ENCODE data around the gene ATF6. TPM values are rescaled to one million over a fixed set of nuclear protein-coding genes. Genes with fewer than 3 reads are reported as not detected.

The ATF6 gene
- total RNA-seq, 1 experiment from 2014 or later = 20.9 TPM

DNA sequence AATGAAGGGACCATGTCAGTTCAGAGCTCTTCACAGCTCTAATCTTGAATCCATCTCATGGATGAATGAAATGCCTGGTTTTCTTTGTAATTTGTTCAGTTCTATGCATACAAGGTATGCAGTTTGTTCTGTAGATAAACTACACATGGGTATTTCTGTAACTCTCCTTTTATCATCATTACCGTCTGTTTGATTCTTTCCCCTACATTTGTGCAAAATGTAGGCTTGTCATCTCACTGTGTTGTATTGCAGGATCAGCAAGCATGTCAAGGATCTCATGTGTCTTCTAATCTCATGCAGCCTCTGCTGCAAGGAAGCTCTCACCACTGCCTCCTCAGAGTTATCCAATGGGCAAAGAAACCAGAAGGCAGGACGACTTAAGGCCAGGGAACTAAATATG is 178.3 kb downstream of the ATF6 start:
- no peaks in the 10 kb centered on the region for H3K79me2 ChIP-seq (ENCODE audit: insufficient read depth, low read length)
- ChIA-PET RAD21 (ENCODE audit: low non-redundant PET in 1 of 2, low total read pairs in 2 of 2, uncharacterized antibody in 2 of 2, unreplicated experiment in 2 of 2) (no interaction called here), CTCF (no interaction called here), POLR2A (no interaction called here)
- no peak overlapping the region for H2AFZ ChIP-seq (ENCODE audit: low read depth, low read length, poor library complexity, severe bottlenecking)
- TF ChIP-seq FOSL1 (IDR thresholded peaks at IDR 0.05; ENCODE audit: low read depth) = no peak
- no peak for TF ChIP-seq CEBPB (IDR thresholded peaks at IDR 0.05; ENCODE audit: low read depth)
- TF ChIP-seq, protein P1, sequence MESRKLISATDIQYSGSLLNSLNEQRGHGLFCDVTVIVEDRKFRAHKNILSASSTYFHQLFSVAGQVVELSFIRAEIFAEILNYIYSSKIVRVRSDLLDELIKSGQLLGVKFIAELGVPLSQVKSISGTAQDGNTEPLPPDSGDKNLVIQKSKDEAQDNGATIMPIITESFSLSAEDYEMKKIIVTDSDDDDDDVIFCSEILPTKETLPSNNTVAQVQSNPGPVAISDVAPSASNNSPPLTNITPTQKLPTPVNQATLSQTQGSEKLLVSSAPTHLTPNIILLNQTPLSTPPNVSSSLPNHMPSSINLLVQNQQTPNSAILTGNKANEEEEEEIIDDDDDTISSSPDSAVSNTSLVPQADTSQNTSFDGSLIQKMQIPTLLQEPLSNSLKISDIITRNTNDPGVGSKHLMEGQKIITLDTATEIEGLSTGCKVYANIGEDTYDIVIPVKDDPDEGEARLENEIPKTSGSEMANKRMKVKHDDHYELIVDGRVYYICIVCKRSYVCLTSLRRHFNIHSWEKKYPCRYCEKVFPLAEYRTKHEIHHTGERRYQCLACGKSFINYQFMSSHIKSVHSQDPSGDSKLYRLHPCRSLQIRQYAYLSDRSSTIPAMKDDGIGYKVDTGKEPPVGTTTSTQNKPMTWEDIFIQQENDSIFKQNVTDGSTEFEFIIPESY (IDR thresholded peaks at IDR 0.05; ENCODE audit: extremely low read depth, insufficient replicate concordance, low read length) = no peak
- TF ChIP-seq ELF1 (IDR thresholded peaks at IDR 0.05; ENCODE audit: borderline replicate concordance, low read depth) = no peak
- no peak overlapping the region for H3K4me3 ChIP-seq (replicated peaks in 1 of 2; ENCODE audit: low read depth in 1 of 2, low read length in 2 of 2)
- no peaks in the 10 kb centered on the region for H3K9me2 ChIP-seq (ENCODE audit: insufficient read depth)
- H3K27me3 ChIP-seq (ENCODE audit: insufficient read depth, low read length) = no peaks in the 10 kb centered on the region
- no TSS peak for BruUV-seq (replicated peaks)
- H3K9ac ChIP-seq (ENCODE audit: low read length) = no peak overlapping the region
- intact Hi-C loops (cut with micrococcal nuclease) = no loop called here
- no peaks in the 10 kb centered on the region for H3K36me3 ChIP-seq (ENCODE audit: control insufficient read depth in 1 of 2, insufficient read depth in 2 of 2, low read length in 2 of 2)
- no peak overlapping the region for H3K27ac ChIP-seq (ENCODE audit: low read depth, low read length)
- no peaks in the 10 kb centered on the region for H3K4me1 ChIP-seq (ENCODE audit: control insufficient read depth in 1 of 2, insufficient read depth in 2 of 2, low read length in 2 of 2)
- DNase-seq (ENCODE audit: low read depth, low spot score) = no peak
- H3K9me3 ChIP-seq (ENCODE audit: control insufficient read depth in 1 of 2, insufficient read depth in 1 of 2, low read depth in 1 of 2, low read length in 2 of 2) = no peaks in the 10 kb centered on the region
- ATAC-seq = no peak
- no peak overlapping the region for H3K4me2 ChIP-seq (ENCODE audit: low read length)
- no peaks in the 10 kb centered on the region for H4K20me1 ChIP-seq (ENCODE audit: insufficient read depth)

DNA sequence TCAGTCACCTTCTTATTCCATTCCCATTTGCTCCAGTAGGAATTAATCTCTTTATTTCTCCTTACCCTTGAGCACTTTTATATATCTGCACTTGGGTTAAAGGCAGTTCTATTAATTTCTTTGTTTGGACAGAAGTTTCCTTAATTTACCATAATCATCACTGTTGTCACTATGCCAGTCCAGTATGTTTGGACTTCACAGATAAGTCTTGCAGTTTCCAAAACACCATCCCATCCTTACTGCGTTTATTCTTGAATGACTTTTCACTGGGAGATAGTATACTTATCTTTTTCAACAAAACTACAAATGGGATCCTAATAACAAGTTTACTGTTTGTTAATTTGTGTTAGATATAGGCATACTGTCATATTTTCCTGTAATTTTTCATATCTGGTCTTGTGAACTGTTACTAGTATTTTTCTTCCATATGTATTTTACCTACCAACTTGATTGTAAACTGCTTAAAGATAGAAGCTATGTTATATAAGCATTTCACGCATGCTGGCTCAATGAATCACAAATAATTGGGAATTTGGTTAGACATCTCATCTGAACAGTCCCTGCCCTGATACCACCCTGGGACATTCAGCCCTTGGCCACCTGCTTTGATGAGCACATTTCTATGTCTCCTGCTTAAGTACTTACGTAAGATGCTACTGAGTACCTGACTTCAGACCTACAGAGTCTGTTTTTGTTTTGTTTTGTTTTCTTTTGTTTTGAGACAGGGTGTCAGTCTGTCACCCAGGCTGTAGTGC is 179.4 kb downstream of the ATF6 start:
- TF ChIP-seq EZH2phosphoT487 (IDR thresholded peaks at IDR 0.05; ENCODE audit: borderline replicate concordance) = no peak
- TF ChIP-seq RAD21 (IDR thresholded peaks at IDR 0.05; ENCODE audit: low read depth) = no peak
- TF ChIP-seq EZH2 (IDR thresholded peaks at IDR 0.05) = no peak
- Histone ChIP-seq H2AFZ (ENCODE audit: low read depth, low read length, poor library complexity, severe bottlenecking) (no peak overlapping the region), H3K36me3 (ENCODE audit: control insufficient read depth in 1 of 2, insufficient read depth in 2 of 2, low read length in 2 of 2) (no peaks in the 10 kb centered on the region), H4K20me1 (ENCODE audit: insufficient read depth) (no peaks in the 10 kb centered on the region), H3K4me3 (replicated peaks in 1 of 2; ENCODE audit: low read depth in 1 of 2, low read length in 2 of 2) (no peak overlapping the region), H3K4me2 (ENCODE audit: low read length) (no peak overlapping the region), H3K27me3 (ENCODE audit: insufficient read depth, low read length) (no peaks in the 10 kb centered on the region), H3K79me2 (ENCODE audit: insufficient read depth, low read length) (no peaks in the 10 kb centered on the region), H3K9ac (ENCODE audit: low read length) (no peak overlapping the region), H3K27ac (ENCODE audit: low read depth, low read length) (no peak overlapping the region), H3K4me1 (ENCODE audit: control insufficient read depth in 1 of 2, insufficient read depth in 2 of 2, low read length in 2 of 2) (no peaks in the 10 kb centered on the region), H3K9me2 (ENCODE audit: insufficient read depth) (no peaks in the 10 kb centered on the region), H3K9me3 (ENCODE audit: control insufficient read depth in 1 of 2, insufficient read depth in 1 of 2, low read depth in 1 of 2, low read length in 2 of 2) (no peaks in the 10 kb centered on the region)
- ATAC-seq (no peak), DNase-seq (ENCODE audit: low read depth, low spot score) (no peak)
- CTCF ChIA-PET = no interaction called here
- no TSS peak for BruUV-seq (replicated peaks)
- intact Hi-C loops (cut with micrococcal nuclease) = no loop called here
- POLR2A ChIA-PET = no interaction called here
- RAD21 ChIA-PET (ENCODE audit: low non-redundant PET in 1 of 2, low total read pairs in 2 of 2, uncharacterized antibody in 2 of 2, unreplicated experiment in 2 of 2) = no interaction called here

Data from HCT116 (cell line).